SK-N-SH (cell line): ENCODE measurements around the gene GSK3B. TPM values are rescaled to one million over a fixed set of nuclear protein-coding genes. Genes with fewer than 3 reads are reported as not detected.

ENCODE experiments used
- CTCF ChIA-PET: fragments of 300-600, 350-600 bp; formaldehyde crosslinking; extraction: SDS; loops from one replicate; lab custom pipeline; 2021; lab: Yijun Ruan, JAX
- POLR2A ChIA-PET: fragments of 350-600 bp; sonication (Branson Sonifier 250); formaldehyde crosslinking; extraction: SDS; loops from one replicate; lab custom pipeline; 2020; ENCODE audit warnings: antibody characterized with exemption, inconsistent platforms; lab: Yijun Ruan, JAX
- DNase-seq: peaks from one replicate; pipeline ENCODE4 v3.0.0; 2012
- H2AFZ ChIP-seq: fragments of 200-600 bp; sonication (generic); 2 replicates; pipeline ENCODE4 v1.8.1; 2016; ENCODE audit warnings: antibody characterized with exemption, mild to moderate bottlenecking, low read depth
- H3F3A ChIP-seq: fragments of 200-600 bp; sonication (generic); replicated peaks from 2 replicates; pipeline ENCODE3; 2016; ENCODE audit warnings: antibody characterized with exemption, mild to moderate bottlenecking; ENCODE audit not compliant: insufficient read depth
- H3K27ac ChIP-seq, 2 experiments: fragments of 200-500 bp in 1 of 2; fragments of 200-600 bp in 1 of 2; sonication (Bioruptor generic) in 1 of 2; sonication (generic), shearing (Covaris generic) in 1 of 2; 2 replicates each; pipeline versions ENCODE4 v1.5.1 to v1.6.1; 2014 to 2016; ENCODE audit warnings: low read depth in 2 of 2, inconsistent platforms in 1 of 2, low read length in 1 of 2, mild to moderate bottlenecking in 1 of 2, mixed read lengths in 1 of 2
- H3K27me3 ChIP-seq: fragments of 200-600 bp; sonication (generic), shearing (Covaris generic); 2 replicates; pipeline ENCODE4 v1.6.1; 2016; ENCODE audit warnings: mixed run types; ENCODE audit not compliant: insufficient read depth
- H3K36me3 ChIP-seq, 2 experiments: fragments of 200-500 bp in 1 of 2; fragments of 200-600 bp in 1 of 2; sonication (Bioruptor generic) in 1 of 2; sonication (generic) in 1 of 2; replicated peaks in 1 of 2; 2 replicates each; pipeline versions ENCODE3 to v1.5.1; 2014 to 2016; ENCODE audit warnings: low read length in 1 of 2, mild to moderate bottlenecking in 1 of 2; ENCODE audit not compliant: insufficient read depth in 2 of 2, control insufficient read depth in 1 of 2
- H3K4me1 ChIP-seq, 2 experiments: fragments of 200-500 bp in 1 of 2; fragments of 200-600 bp in 1 of 2; sonication (Bioruptor generic) in 1 of 2; sonication (generic), shearing (Covaris generic) in 1 of 2; 2 replicates each; pipeline versions ENCODE4 v1.5.1 to v1.6.1; 2014 to 2016; ENCODE audit warnings: low read depth in 1 of 2, low read length in 1 of 2, mixed run types in 1 of 2; ENCODE audit not compliant: insufficient read depth in 2 of 2, control insufficient read depth in 1 of 2
- H3K4me2 ChIP-seq: fragments of 200-600 bp; sonication (generic), shearing (Covaris generic); 2 replicates; pipeline ENCODE4 v1.6.1; 2017; ENCODE audit warnings: mixed run types
- H3K4me3 ChIP-seq, 2 experiments: fragments of 200-500 bp in 1 of 2; fragments of 200-600 bp in 1 of 2; sonication (Bioruptor generic) in 1 of 2; sonication (generic), shearing (Covaris generic) in 1 of 2; 2 replicates each; pipeline versions ENCODE4 v1.5.1 to v1.8.1; 2014 to 2016; ENCODE audit warnings: low read depth in 2 of 2, inconsistent platforms in 1 of 2, low read length in 1 of 2, mild to moderate bottlenecking in 1 of 2, mixed read lengths in 1 of 2, moderate library complexity in 1 of 2
- H3K79me2 ChIP-seq: fragments of 200-600 bp; sonication (generic); 2 replicates; pipeline ENCODE4 v1.8.1; 2017; ENCODE audit warnings: mild to moderate bottlenecking; ENCODE audit not compliant: insufficient read depth
- H3K9ac ChIP-seq: fragments of 200-600 bp; sonication (generic); 2 replicates; pipeline ENCODE4 v1.6.1; 2017; ENCODE audit warnings: mixed run types
- H3K9me2 ChIP-seq: fragments of 200-600 bp; sonication (generic); 2 replicates; pipeline ENCODE4 v1.6.1; 2017; ENCODE audit warnings: mixed run types
- H3K9me3 ChIP-seq: fragments of 200-600 bp; sonication (generic); 2 replicates; pipeline ENCODE4 v1.6.1; 2017; ENCODE audit warnings: mixed run types, mild to moderate bottlenecking, moderate library complexity
- H4K20me1 ChIP-seq: fragments of 200-600 bp; sonication (generic); 2 replicates; pipeline ENCODE4 v1.6.1; 2017; ENCODE audit warnings: mild to moderate bottlenecking, mixed run types; ENCODE audit not compliant: insufficient read depth
- ELF1 ChIP-seq: IDR thresholded peaks from 2 replicates; pipeline ENCODE4 v1.4.0; 2012
- EP300 ChIP-seq, 2 experiments: IDR thresholded peaks; 2 replicates each; pipeline versions ENCODE4 v1.4.0 to v1.6.1; 2012; ENCODE audit warnings: borderline replicate concordance in 1 of 2, low read depth in 1 of 2, low read length in 1 of 2
- FOSL2 ChIP-seq: IDR thresholded peaks from 2 replicates; pipeline ENCODE4 v1.4.0; 2012; ENCODE audit warnings: low read depth, mild to moderate bottlenecking, moderate library complexity, borderline replicate concordance
- GABPA ChIP-seq: IDR thresholded peaks from 2 replicates; pipeline ENCODE4 v1.4.0; 2012; ENCODE audit warnings: low read depth, mild to moderate bottlenecking
- GATA2 ChIP-seq: sonication (generic); formaldehyde crosslinking; IDR thresholded peaks from 2 replicates; pipeline ENCODE4 v1.5.0; 2020; ENCODE audit warnings: mild to moderate bottlenecking, missing genetic modification reagents
- MXI1 ChIP-seq: IDR thresholded peaks from 2 replicates; pipeline ENCODE4 v1.6.1; 2012; ENCODE audit warnings: mild to moderate bottlenecking, low read depth, low read length, improper control_type of control experiment
- NRF1 ChIP-seq: IDR thresholded peaks from 2 replicates; pipeline ENCODE4 v1.6.1; 2012; ENCODE audit warnings: low read depth, mild to moderate bottlenecking, low read length
- RAD21 ChIP-seq: IDR thresholded peaks from 2 replicates; pipeline ENCODE4 v1.6.1; 2012; ENCODE audit warnings: mild to moderate bottlenecking, low read length
- SIN3A ChIP-seq: IDR thresholded peaks from 2 replicates; pipeline ENCODE4 v1.6.1; 2012; ENCODE audit warnings: low read depth, mild to moderate bottlenecking, low read length, moderate library complexity, borderline replicate concordance
- TAF1 ChIP-seq: IDR thresholded peaks from 2 replicates; pipeline ENCODE4 v1.6.1; 2012; ENCODE audit warnings: low read depth, mild to moderate bottlenecking, low read length, moderate library complexity, borderline replicate concordance
- WGBS: methylation state at CpG from one replicate; pipeline ENCODE4 v1.1.6; 2017; ENCODE audit warnings: low lambda C conversion rate; 5-methylcytosine and 5-hydroxymethylcytosine counted together
- polyA plus RNA-seq, 3 experiments: library from polyadenylated mRNA; depleted of rRNA; stranded (reverse); fragments of >200 nt; gene quantifications; 2 replicates each; pipeline ENCODE4 v1.2.3, GENCODE V29; 2012
- TF ChIP-seq, protein P1 (sequence below): IDR thresholded peaks from 2 replicates; pipeline ENCODE4 v1.6.1; 2012; ENCODE audit warnings: mild to moderate bottlenecking, low read depth, low read length, moderate library complexity

The GSK3B gene
- polyA plus RNA-seq, 1 of the 3 experiments (the other 2 are of a cell fraction) = 15.9 TPM

DNA sequence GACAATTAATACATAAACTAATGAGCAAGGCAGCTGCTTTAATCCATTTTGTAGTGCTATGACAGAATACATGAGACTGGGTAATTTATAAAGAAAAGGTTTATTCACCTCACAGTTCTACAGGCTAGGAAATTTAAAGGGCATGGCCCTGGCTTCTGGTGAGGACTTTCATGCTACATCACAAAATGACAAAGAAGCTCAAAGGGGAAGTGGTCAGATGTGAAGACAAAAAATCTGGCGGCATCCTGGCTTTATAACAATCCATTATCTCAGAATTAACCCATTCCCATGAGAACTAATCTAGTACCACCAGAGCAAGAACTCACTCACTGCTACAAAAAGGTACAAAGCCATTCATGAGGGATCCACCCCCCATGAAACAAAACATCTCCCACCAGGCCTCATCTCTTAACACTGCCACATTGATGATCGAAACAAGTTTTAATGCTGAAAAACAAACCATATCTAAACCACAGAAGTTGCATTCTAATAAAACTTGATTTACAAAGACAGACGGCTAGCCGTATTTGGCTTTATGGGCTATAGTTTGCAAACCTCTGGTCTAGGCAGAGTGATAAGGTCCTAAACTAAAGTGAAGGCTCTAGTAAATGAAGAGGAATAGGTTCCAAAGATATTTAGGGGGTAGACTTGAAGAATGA, 44.2 kb downstream of the GSK3B start:
- 92% methylated on average over 4 of the region's 4 CpGs for WGBS
- TF ChIP-seq RAD21 (no peak), FOSL2 (no peak), SIN3A (no peak), ELF1 (no peak), MXI1 (no peak)
- no peak for DNase-seq

GRCh38 chr3:120049072-120049471, 45.2 kb downstream of the GSK3B start:
- WGBS = 77% methylated on average over 2 of the region's 2 CpGs
- H2AFZ ChIP-seq = no peak overlapping the region
- peaks cover 0 to 15% of the 10 kb centered on the region in 2 experiments for H3K36me3 ChIP-seq
- H3K4me2 ChIP-seq = no peak overlapping the region
- H4K20me1 ChIP-seq = peaks cover 92% of the 10 kb centered on the region
- H3K79me2 ChIP-seq = peaks cover 100% of the 10 kb centered on the region
- peaks cover 5 to 19% of the 10 kb centered on the region in 2 experiments; a peak in 2 of 4 replicates for H3K4me1 ChIP-seq
- H3K9me2 ChIP-seq = no peaks in the 10 kb centered on the region
- CTCF ChIA-PET = interaction anchor here (1.1 to 1.7 kb wide), 2 partner anchors 9 to 157 kb away, joined by 3 to 5 read pairs; no protein-coding TSS in a partner anchor
- DNase-seq = no peak
- no peak overlapping the region for H3K27ac ChIP-seq
- no peak overlapping the region for H3K9ac ChIP-seq
- H3F3A ChIP-seq = no peaks in the 10 kb centered on the region
- no peak overlapping the region for H3K4me3 ChIP-seq
- TF ChIP-seq, protein P1, sequence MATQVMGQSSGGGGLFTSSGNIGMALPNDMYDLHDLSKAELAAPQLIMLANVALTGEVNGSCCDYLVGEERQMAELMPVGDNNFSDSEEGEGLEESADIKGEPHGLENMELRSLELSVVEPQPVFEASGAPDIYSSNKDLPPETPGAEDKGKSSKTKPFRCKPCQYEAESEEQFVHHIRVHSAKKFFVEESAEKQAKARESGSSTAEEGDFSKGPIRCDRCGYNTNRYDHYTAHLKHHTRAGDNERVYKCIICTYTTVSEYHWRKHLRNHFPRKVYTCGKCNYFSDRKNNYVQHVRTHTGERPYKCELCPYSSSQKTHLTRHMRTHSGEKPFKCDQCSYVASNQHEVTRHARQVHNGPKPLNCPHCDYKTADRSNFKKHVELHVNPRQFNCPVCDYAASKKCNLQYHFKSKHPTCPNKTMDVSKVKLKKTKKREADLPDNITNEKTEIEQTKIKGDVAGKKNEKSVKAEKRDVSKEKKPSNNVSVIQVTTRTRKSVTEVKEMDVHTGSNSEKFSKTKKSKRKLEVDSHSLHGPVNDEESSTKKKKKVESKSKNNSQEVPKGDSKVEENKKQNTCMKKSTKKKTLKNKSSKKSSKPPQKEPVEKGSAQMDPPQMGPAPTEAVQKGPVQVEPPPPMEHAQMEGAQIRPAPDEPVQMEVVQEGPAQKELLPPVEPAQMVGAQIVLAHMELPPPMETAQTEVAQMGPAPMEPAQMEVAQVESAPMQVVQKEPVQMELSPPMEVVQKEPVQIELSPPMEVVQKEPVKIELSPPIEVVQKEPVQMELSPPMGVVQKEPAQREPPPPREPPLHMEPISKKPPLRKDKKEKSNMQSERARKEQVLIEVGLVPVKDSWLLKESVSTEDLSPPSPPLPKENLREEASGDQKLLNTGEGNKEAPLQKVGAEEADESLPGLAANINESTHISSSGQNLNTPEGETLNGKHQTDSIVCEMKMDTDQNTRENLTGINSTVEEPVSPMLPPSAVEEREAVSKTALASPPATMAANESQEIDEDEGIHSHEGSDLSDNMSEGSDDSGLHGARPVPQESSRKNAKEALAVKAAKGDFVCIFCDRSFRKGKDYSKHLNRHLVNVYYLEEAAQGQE = no peak
- TF ChIP-seq TAF1 (no peak), EP300 (IDR thresholded peaks at IDR 0.05; ENCODE audit: borderline replicate concordance in 1 of 2, low read depth in 1 of 2, low read length in 1 of 2) (no peak), GATA2 (CRISPR knock-in tag) (no peak), GABPA (no peak), NRF1 (no peak), ELF1 (no peak)
- POLR2A ChIA-PET = no interaction called here
- no peaks in the 10 kb centered on the region for H3K9me3 ChIP-seq
- no peaks in the 10 kb centered on the region for H3K27me3 ChIP-seq

More for the DNA sequence above, 44.2 kb downstream of the GSK3B start:
- Histone ChIP-seq H3F3A (no peaks in the 10 kb centered on the region), H3K9me3 (no peaks in the 10 kb centered on the region), H3K4me3 (no peak overlapping the region), H4K20me1 (peaks cover 92% of the 10 kb centered on the region), H3K4me2 (no peak overlapping the region), H3K9me2 (no peaks in the 10 kb centered on the region), H3K4me1 (peaks cover 5 to 19% of the 10 kb centered on the region in 2 experiments; a peak in 2 of 4 replicates), H3K9ac (no peak overlapping the region), H3K36me3 (peaks cover 0 to 9% of the 10 kb centered on the region in 2 experiments), H3K27me3 (no peaks in the 10 kb centered on the region), H2AFZ (no peak overlapping the region), H3K27ac (no peak overlapping the region), H3K79me2 (peaks cover 100% of the 10 kb centered on the region)
- ChIA-PET CTCF (interaction anchor here (1.1 to 1.7 kb wide), 2 partner anchors 10 to 158 kb away, joined by 3 to 5 read pairs; no protein-coding TSS in a partner anchor), POLR2A (no interaction called here)
